Stimulated activated CD4-positive, alpha-beta T cell treated with anti-CD3 and anti-CD28 coated beads, Interleukin-2, amount 100 ng/mL, for 24 hours (primary cell): ENCODE measurements around the gene CIZ1.
"Not testable (repeated sequence)": the region's sequence is repeated elsewhere in the genome, so short reads cannot be mapped to it uniquely, and the experiment has no call there.

Experiments used
- DNase-seq, 2 donors: peaks; one replicate each; pipeline ENCODE4 v3.0.0-alpha.2; 2020

CIZ1 gene

GRCh38 chr9:128191406-128192046, at the start of gene CIZ1:
Gene CIZ1, minus strand, starts transcription at chr9:128191572. Its CDS starts 715 bp downstream, at chr9:128190857.
- peak; percentile 78 to 80 for DNase-seq

- no peak for DNase-seq
Measured at GRCh38 chr9:128233817-128234406, 42.5 kb upstream of the CIZ1 start.

GRCh38 chr9:128232528-128233428, 41.4 kb upstream of the CIZ1 start:
- no peak for DNase-seq

GRCh38 chr9:128231638-128232527, 40.5 kb upstream of the CIZ1 start:
- peak in 1 of 2 donors; percentile 10 for DNase-seq

GRCh38 chr9:128230897-128231296, 39.5 kb upstream of the CIZ1 start:
- DNase-seq, result not testable (repeated sequence)

GRCh38 chr9:128226412-128226801, 35.0 kb upstream of the CIZ1 start:
- no peak for DNase-seq

GRCh38 chr9:128225770-128226411, 34.5 kb upstream of the CIZ1 start:
- DNase-seq, result no peak

- DNase-seq, result no peak
Measured at GRCh38 chr9:128224877-128225276, 33.5 kb upstream of the CIZ1 start.

- no peak for DNase-seq
Measured at GRCh38 chr9:128222880-128223670, 31.7 kb upstream of the CIZ1 start.

- no peak for DNase-seq
Measured at GRCh38 chr9:128222026-128222425, 30.7 kb upstream of the CIZ1 start.

- no peak for DNase-seq
Measured at GRCh38 chr9:128219831-128220230, 28.5 kb upstream of the CIZ1 start.

GRCh38 chr9:128218518-128219389, 27.4 kb upstream of the CIZ1 start:
- peak; percentile 93 to 98 for DNase-seq

GRCh38 chr9:128218172-128218517, 26.8 kb upstream of the CIZ1 start:
- no peak for DNase-seq

- no peak for DNase-seq
Measured at GRCh38 chr9:128216781-128217553, 25.6 kb upstream of the CIZ1 start.

- no peak for DNase-seq
Measured at GRCh38 chr9:128215491-128216409, 24.4 kb upstream of the CIZ1 start.

GRCh38 chr9:128214571-128215490, 23.5 kb upstream of the CIZ1 start:
- DNase-seq, result no peak
